Measurements from ENCODE around the gene HMCN1.

The HMCN1 gene

GRCh38 chr1:185917646-185918045 is 183.5 kb downstream of the HMCN1 start:
- DNase-seq, result peak; percentile 47
- no peak overlapping the region for H3K27ac ChIP-seq (ENCODE audit: low read length)
- H3K4me2 ChIP-seq (ENCODE audit: low read depth, low read length), result no peak overlapping the region
- no peak overlapping the region for H2AFZ ChIP-seq (ENCODE audit: low read length)
- H3K4me1 ChIP-seq (ENCODE audit: low read length), result no peaks in the 10 kb centered on the region
- H4K20me1 ChIP-seq (ENCODE audit: insufficient read depth, low read length), result no peaks in the 10 kb centered on the region
- no peaks in the 10 kb centered on the region for H3K9me2 ChIP-seq (replicated peaks; ENCODE audit: insufficient read depth, low read length)
- H3K9me3 ChIP-seq (replicated peaks; ENCODE audit: insufficient read depth, low read length), result no peaks in the 10 kb centered on the region
- TF ChIP-seq EZH2 (optimal IDR thresholded peaks at IDR 0.05; ENCODE audit: low read depth, low read length), result no peak
- no peak for TF ChIP-seq EZH2phosphoT487 (IDR thresholded peaks at IDR 0.05; ENCODE audit: low read length)
- no peak for TF ChIP-seq CTCF (IDR thresholded peaks at IDR 0.05; ENCODE audit: low read length)
- H3F3A ChIP-seq (ENCODE audit: insufficient read depth, low read length), result no peaks in the 10 kb centered on the region
- no peak overlapping the region for H3K4me3 ChIP-seq (ENCODE audit: low read length)
- no peaks in the 10 kb centered on the region for H3K27me3 ChIP-seq (replicated peaks; ENCODE audit: insufficient read depth, low read length)
- no peaks in the 10 kb centered on the region for H3K36me3 ChIP-seq (replicated peaks; ENCODE audit: insufficient read depth, low read length)
- no peaks in the 10 kb centered on the region for H3K79me2 ChIP-seq (ENCODE audit: low read length)
- H3K9ac ChIP-seq (ENCODE audit: low read length), result no peak overlapping the region

GRCh38 chr1:185920602-185921001 is 186.4 kb downstream of the HMCN1 start:
- H3K4me3 ChIP-seq (ENCODE audit: low read length), result no peak overlapping the region
- H3K27ac ChIP-seq (ENCODE audit: low read length), result no peak overlapping the region
- H3K79me2 ChIP-seq (ENCODE audit: low read length), result no peaks in the 10 kb centered on the region
- no peaks in the 10 kb centered on the region for H3K9me2 ChIP-seq (replicated peaks; ENCODE audit: insufficient read depth, low read length)
- H3K27me3 ChIP-seq (replicated peaks; ENCODE audit: insufficient read depth, low read length), result no peaks in the 10 kb centered on the region
- no peak overlapping the region for H2AFZ ChIP-seq (ENCODE audit: low read length)
- no peaks in the 10 kb centered on the region for H4K20me1 ChIP-seq (ENCODE audit: insufficient read depth, low read length)
- H3K9me3 ChIP-seq (replicated peaks; ENCODE audit: insufficient read depth, low read length), result no peaks in the 10 kb centered on the region
- no peak for TF ChIP-seq CTCF (IDR thresholded peaks at IDR 0.05; ENCODE audit: low read length)
- TF ChIP-seq EZH2 (optimal IDR thresholded peaks at IDR 0.05; ENCODE audit: low read depth, low read length), result no peak
- TF ChIP-seq EZH2phosphoT487 (IDR thresholded peaks at IDR 0.05; ENCODE audit: low read length), result no peak
- no peak overlapping the region for H3K9ac ChIP-seq (ENCODE audit: low read length)
- H3F3A ChIP-seq (ENCODE audit: insufficient read depth, low read length), result no peaks in the 10 kb centered on the region
- no peak overlapping the region for H3K4me2 ChIP-seq (ENCODE audit: low read depth, low read length)
- H3K4me1 ChIP-seq (ENCODE audit: low read length), result no peaks in the 10 kb centered on the region
- H3K36me3 ChIP-seq (replicated peaks; ENCODE audit: insufficient read depth, low read length), result no peaks in the 10 kb centered on the region
- DNase-seq, result no peak

GRCh38 chr1:185921636-185922035 is 187.4 kb downstream of the HMCN1 start:
- H3K27ac ChIP-seq (ENCODE audit: low read length), result no peak overlapping the region
- no peaks in the 10 kb centered on the region for H4K20me1 ChIP-seq (ENCODE audit: insufficient read depth, low read length)
- no peak overlapping the region for H3K4me3 ChIP-seq (ENCODE audit: low read length)
- TF ChIP-seq EZH2phosphoT487 (IDR thresholded peaks at IDR 0.05; ENCODE audit: low read length), result no peak
- TF ChIP-seq EZH2 (optimal IDR thresholded peaks at IDR 0.05; ENCODE audit: low read depth, low read length), result no peak
- no peak for TF ChIP-seq CTCF (IDR thresholded peaks at IDR 0.05; ENCODE audit: low read length)
- no peaks in the 10 kb centered on the region for H3K36me3 ChIP-seq (replicated peaks; ENCODE audit: insufficient read depth, low read length)
- no peak overlapping the region for H3K4me2 ChIP-seq (ENCODE audit: low read depth, low read length)
- no peaks in the 10 kb centered on the region for H3K4me1 ChIP-seq (ENCODE audit: low read length)
- H3K9ac ChIP-seq (ENCODE audit: low read length), result no peak overlapping the region
- H3K9me3 ChIP-seq (replicated peaks; ENCODE audit: insufficient read depth, low read length), result no peaks in the 10 kb centered on the region
- H3K27me3 ChIP-seq (replicated peaks; ENCODE audit: insufficient read depth, low read length), result no peaks in the 10 kb centered on the region
- no peak for DNase-seq
- no peaks in the 10 kb centered on the region for H3F3A ChIP-seq (ENCODE audit: insufficient read depth, low read length)
- no peaks in the 10 kb centered on the region for H3K79me2 ChIP-seq (ENCODE audit: low read length)
- no peak overlapping the region for H2AFZ ChIP-seq (ENCODE audit: low read length)
- no peaks in the 10 kb centered on the region for H3K9me2 ChIP-seq (replicated peaks; ENCODE audit: insufficient read depth, low read length)
